Raji (cell line): ENCODE results near the gene CACNB2.

ENCODE experiments used
- POLR2A ChIP-seq: IDR thresholded peaks from 2 replicates; pipeline ENCODE4 v1.6.1; 2011; ENCODE audit warnings: low read depth, low read length, control low read depth; ENCODE audit not compliant: insufficient read depth

Gene CACNB2

DNA sequence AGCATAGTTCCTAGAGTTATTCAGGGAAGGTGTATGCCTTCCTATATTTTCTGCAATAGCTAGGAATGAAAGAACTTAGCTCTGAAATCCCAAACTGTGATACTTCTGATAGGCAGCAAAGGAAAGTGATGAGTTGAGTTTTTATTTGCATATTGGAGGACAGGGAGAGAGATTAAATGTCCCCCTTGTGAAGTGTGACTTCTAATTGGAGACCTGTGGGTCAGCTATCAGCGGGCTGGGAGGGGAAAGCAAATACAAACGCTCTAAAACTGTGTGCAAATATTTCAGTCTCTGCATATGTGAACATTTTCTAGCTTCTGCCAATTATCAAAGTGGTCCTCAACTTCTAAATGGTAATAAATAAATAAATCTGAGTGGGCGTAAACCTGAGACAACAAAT lies 203.3 kb downstream of the CACNB2 start:
- TF ChIP-seq POLR2A = no peak

DNA sequence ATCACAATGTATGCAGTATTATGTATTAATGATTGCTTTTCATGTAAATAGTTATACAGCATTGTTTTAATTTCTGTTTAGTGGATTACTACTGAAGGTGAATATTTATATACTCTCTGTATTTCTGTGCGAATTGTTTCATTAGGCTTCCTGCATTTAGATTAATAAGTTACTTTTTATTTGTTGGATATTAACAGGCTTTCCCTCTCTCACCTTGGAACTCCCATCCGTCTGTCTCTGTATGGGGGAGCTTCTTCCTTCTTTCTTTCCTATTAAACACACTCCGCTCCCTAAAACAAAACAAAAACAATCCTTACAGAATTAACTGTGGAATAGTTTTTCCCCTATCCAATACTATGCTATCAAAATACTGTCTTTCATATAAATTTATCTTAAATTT lies 205.1 kb downstream of the CACNB2 start:
- TF ChIP-seq POLR2A = no peak

DNA sequence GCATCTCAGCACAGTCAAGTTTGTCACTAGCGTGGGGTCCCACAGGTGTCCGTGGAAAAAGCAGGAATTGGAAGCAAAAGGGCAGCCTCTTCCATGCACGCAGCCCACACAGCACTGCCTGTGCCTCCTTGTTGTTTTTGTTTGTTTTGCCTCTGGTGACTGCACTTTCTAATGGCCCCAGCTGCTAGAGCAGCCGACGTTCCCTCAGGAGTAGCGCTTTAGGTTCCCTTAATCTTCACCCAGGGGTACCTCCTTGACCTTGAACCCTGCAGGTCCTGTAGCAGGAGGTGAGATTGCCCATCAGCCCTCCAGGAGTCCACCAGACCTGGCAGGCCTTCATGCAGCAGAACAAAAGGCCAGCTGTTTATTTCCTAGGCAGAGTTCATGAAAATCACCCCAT lies 210.1 kb downstream of the CACNB2 start:
- no peak for TF ChIP-seq POLR2A

DNA sequence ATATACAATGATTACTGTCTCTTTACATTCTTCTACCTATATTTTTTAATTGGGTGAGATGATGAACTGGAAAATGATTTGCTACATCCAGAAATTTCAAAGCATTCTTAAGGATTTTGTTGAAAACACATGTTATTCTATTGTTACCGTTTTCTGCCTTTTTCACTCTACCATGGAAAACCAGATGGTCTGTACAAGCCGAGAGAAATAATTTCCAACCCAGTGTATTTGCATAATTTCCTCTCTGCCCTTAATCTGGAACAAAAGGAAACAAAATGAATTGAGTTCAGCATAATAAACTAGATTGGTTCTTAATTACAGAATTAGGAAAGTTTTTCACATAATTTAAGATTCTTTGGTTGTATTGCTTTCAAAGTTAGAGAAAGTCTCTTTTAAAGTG lies 211.2 kb downstream of the CACNB2 start:
- TF ChIP-seq POLR2A = no peak

DNA sequence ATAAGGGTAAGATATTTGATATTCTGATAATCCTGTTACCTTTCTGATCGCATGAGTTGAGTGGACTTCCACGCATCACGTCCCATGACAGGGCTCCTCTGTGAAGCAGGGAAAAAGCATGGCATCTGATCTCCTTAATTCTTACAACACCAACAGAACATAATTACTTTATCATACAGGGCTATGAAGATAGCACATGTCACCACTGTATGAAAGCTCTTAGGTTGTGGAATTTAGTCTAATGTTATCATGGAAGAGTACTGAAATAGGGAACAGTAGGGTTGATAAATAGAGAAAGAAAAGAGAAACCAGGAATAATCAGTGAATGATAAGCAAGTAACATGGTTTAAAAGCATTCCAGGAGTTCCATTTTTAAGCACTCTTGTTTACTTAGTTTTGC lies 212.0 kb downstream of the CACNB2 start:
- no peak for TF ChIP-seq POLR2A

DNA sequence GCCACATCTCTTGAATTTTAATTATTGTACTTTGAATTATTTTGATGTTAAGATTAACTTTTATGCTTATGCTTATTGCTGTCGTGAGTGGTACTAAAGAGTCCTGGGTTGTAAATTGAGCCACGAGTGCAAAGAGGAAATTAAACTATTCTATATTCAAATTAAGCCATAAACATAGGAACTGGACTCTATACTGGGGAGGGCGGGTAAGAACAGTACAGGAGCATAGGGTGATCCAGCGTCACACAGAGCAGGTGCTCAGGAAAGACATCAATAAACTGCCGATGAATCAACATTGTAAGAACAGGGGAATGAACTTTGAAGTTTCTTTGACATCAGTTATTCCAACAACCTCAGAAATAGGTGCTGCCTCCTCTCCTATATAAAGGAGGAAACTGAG lies 219.6 kb downstream of the CACNB2 start:
- TF ChIP-seq POLR2A = no peak

DNA sequence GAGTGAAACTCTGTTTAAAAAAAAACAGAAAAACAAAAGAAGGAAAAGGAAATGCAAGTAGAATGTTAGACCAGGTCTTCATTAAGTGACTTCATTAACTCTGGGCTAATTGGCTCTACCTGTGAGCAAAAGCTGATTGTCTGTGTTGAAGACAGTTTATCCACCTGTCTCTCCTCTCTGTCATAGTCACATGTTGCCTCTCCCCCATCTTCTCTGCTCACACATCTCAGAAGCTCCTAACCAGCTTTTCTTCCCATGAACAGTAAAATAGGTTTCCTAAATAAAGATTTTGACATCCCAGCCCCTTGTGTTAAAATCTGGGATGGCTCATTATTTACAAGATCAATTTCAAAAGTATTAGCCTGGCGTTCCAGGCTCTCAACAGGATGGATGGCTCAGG lies 222.7 kb downstream of the CACNB2 start:
- no peak for TF ChIP-seq POLR2A

DNA sequence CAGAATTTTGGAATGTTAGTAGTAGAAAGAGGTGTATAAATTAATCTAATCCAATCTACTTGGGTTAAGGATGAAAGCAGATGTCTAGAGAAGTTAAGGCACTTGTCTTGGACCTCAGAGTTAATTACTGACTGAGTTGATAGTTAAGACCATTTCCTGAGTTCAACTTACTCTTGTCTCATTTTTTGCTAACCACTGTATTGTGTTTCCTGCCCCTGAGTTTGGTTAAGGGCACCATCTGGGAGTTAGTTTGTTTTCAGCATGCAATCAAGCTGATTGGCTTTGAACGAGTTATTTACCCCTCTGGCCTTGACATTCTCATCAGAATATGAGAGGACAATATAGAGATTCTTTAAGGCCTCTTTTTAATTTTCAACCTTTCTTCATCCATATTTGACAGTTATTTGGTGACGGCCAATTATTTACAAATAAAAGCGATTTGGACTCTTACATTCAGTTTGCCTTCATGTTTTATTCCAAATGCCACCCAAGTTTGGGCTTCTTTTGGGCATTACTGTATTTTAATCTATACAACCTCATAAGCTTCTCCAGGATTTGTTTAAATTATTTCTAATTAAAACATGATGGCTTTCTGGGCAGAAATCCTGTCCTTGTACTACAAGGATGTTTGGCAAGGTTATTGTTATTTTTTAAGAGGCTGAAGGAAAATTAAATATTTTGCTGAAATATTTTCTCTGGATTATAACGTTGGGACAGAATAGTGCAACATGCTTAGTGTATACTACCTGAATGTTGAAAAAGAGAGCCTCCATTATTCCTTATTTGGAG lies 225.0 kb downstream of the CACNB2 start:
- no peak for TF ChIP-seq POLR2A

DNA sequence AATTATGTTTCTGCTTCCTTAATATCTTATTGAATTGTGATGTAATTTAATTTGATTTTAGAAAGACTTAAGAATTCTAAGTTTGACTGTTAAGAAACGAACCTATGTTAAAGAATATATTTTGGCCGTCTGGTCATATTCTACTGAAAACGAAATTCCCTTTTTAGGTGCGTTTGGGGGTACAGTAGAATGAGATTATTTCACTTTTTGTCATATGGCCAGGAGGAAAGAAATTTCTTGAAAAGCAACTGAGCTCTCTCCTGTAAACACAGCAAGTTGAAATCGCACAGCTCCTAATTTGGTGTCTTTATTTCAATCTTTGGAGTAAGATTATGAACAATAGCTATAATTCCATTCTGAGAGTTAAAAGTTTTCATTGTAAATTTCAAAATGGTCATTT lies 227.6 kb downstream of the CACNB2 start:
- no peak for TF ChIP-seq POLR2A

DNA sequence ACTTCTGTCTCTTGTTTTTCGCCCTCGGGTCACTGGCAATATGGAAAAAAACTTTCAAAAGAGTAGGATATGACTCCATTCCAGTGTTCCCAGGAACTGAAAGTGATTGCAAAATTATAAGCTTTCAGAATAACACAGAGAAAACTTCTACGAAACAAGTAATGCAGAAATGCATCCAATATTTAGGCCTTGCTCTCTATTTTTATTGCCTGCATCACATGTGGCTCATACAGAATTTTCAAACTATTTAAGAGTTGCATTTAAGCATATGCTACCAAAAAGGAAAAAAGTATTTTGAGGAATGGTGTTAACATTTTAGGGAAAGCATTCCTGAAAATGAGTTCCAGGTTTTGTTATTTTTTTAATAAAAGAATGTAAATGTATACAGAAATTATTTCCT lies 228.0 kb downstream of the CACNB2 start:
- TF ChIP-seq POLR2A = no peak

DNA sequence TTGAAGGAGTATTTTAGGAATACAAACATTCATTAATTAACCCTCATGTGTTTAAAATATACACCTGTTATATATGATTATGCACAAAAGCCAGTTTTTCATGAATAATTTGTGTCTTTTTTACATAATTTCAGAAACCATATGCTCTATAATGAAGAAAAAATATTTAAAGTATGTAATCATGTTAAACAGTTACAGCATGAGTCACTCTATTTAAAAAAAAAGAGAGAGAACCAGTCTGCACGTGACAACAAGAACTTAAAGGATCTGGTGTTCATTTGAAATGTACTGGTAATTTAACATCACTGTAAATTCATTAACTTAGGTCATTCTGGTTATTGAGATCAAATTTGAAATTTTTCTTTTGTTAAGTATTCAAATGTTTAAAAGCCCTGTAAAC lies 228.5 kb downstream of the CACNB2 start:
- no peak for TF ChIP-seq POLR2A

DNA sequence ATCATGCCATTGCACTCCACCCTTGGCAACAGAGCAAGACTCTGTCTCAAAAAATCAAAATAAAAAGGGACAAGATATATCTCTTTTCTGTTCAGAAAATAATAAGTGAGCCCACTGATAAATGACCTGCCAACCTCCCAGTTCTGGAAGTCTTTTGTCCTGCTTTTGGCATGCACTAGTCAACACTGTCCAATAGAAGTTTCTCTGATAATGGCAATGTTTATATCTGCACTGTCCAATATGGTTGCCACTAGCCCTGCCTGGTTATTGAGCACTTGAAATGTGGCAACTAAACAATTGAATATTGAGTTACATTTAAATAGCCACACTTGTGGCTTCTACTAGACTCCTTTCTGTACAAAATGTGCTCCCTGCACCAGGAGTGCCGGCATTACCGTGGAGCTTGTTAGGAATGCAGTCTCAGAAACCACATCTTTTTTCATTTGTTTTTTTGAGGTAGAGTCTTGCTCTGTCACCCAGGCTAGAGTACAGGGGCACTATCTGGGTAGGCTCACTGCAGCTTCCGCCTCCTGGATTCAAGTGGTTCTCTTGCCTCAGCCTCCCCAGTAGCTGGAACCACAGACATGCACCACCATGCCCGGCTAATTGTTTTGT lies 229.7 kb downstream of the CACNB2 start:
- no peak for TF ChIP-seq POLR2A

DNA sequence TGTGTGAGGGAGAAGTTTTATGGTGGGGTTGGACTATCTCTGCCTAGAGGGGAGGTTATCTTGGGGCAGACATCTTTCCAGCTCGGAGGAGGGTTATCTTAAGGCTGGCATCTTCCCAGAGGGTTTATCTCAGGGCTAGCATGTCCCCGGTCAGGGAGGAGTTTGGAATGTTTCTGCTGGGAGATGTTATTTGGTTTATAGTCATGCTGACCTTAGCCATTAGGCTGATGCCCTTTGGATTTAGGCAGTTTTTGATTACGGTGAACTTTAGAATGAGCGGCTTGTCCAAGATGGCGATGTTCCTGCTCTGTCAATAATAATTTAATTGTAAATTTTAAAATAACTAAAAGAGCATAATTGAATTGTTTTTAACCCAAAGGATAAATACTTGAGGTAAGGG lies 236.4 kb downstream of the CACNB2 start:
- TF ChIP-seq POLR2A = no peak

DNA sequence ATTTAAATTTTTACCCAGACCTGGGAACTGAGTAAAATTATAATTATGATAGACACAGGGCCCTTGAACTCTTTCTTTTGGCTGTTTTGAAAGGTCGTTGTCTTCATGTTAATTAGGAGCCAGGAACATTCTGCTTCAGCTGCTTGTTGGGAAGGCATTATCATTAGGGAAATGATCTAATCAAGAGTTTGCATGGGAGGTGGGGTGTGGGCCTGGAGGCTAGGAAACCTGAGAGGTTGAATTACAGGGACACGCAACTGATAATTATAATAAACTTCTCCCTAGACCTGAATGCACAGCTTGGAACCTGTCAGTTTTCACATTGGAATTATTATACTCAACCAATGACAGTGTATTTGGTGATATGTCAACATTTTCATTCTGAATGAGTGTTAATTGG lies 237.7 kb downstream of the CACNB2 start:
- no peak for TF ChIP-seq POLR2A

DNA sequence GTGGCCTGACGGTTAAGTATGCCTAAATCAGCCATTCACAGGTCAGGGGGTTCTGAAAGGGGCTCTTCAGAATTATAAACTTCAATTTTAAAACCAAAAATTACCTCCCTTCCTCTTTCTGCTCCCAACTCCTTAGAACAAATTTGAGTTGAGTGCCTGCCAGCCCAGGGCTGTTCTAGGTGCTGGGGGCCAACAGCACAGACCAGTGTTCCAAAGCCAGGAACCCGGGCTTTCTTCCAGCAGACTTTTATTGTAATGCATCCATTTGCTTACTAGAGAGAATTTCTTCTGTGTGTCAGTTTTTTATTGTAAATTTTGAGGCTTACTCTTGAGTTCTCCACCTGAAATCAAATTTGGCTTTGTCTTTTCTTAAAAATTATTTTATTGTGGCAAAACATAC lies 238.5 kb downstream of the CACNB2 start:
- TF ChIP-seq POLR2A = no peak

DNA sequence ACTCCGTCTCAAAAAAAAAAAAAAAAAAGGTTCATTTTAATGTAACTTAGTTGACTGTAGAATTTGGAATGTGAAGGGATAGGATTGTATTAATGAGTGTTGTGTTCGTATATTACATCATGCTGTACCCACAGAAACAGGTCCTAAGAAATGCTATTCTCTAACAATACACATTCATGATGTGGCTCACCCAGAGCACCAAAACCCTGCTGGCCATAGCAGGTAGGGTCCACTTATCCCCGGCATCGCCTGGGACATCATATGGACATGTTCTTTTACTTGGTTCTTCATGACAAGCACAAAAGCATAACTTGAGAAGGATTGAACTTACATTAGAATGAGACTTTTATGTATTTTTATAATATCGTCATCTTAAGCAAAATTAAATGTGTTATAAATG lies 241.5 kb downstream of the CACNB2 start:
- TF ChIP-seq POLR2A = no peak

DNA sequence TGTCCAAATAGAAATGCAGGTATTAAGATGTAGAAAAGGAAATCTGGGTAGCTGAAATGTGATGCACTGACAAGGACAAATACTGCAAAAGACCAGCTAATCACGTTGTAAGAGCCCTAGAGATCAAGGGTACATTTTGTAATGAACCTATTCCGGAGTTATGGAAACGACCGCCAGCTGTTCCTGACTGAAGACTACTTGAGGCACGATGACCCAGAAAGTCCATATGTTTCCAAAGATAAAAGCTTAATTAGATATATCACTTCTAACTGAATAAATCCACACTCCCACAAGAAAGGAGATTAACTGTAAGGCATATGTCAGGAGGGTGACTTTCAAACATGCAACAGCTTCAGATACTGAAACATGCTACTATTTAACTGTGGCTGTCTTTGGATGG lies 257.7 kb downstream of the CACNB2 start:
- no peak for TF ChIP-seq POLR2A
